Measurements from ENCODE around the gene CFAP410.

GRCh38 chr21:44374601-44375280 lies 35.6 kb upstream of the CFAP410 start:
- TF ChIP-seq POLR2A (IDR thresholded peaks at IDR 0.05; ENCODE audit: low read depth, low read length), result no peak
- no peak for TF ChIP-seq POLR2AphosphoS5 (IDR thresholded peaks at IDR 0.05; ENCODE audit: low read depth, low read length)
